Esophagus muscularis mucosa (tissue), 4 donors: Measurements from ENCODE around the gene RNASEH1.

Experiments used
- EP300 ChIP-seq: sonication (generic); formaldehyde crosslinking; IDR thresholded peaks from one replicate; pipeline ENCODE4 v1.6.1; 2017; ENCODE audit warnings: antibody characterized with exemption
- POLR2A ChIP-seq: fragments of 450-650 bp; IDR thresholded peaks from one replicate; pipeline ENCODE4 v1.6.1; 2017; ENCODE audit warnings: antibody characterized with exemption, moderate library complexity, mild to moderate bottlenecking, low read depth
- TF ChIP-seq, protein P1 (sequence below), 3 experiments: fragments of 200-600 bp in 2 of 3; fragments of 450-650 bp in 1 of 3; sonication (generic) in 2 of 3; IDR thresholded peaks; one replicate each; pipeline ENCODE4 v1.5.1; 2017 to 2019; ENCODE audit warnings: antibody characterized with exemption in 3 of 3, mild to moderate bottlenecking in 2 of 3, moderate library complexity in 1 of 3

DNA sequence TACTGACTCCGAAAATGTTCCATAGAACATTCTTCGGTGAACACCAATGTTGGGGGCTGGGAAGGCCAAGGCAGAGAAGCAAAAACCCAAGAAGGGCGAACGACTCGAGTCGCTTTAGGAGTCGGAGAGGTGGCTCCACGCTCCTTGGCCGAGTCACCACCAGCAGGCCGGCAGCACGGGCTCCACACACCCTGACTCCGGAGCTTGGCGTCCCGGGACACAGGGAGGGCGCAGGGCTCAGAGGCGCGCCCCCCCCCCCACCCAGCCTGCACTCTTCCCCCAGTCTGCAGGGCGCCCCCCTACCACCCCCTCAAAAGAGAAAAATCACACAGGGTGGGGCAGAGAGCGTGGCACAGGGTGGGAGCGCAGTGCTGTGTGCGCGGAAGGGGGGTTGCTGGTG, 31.3 kb downstream of the RNASEH1 start:
- TF ChIP-seq EP300, result no peak
- TF ChIP-seq, protein P1, sequence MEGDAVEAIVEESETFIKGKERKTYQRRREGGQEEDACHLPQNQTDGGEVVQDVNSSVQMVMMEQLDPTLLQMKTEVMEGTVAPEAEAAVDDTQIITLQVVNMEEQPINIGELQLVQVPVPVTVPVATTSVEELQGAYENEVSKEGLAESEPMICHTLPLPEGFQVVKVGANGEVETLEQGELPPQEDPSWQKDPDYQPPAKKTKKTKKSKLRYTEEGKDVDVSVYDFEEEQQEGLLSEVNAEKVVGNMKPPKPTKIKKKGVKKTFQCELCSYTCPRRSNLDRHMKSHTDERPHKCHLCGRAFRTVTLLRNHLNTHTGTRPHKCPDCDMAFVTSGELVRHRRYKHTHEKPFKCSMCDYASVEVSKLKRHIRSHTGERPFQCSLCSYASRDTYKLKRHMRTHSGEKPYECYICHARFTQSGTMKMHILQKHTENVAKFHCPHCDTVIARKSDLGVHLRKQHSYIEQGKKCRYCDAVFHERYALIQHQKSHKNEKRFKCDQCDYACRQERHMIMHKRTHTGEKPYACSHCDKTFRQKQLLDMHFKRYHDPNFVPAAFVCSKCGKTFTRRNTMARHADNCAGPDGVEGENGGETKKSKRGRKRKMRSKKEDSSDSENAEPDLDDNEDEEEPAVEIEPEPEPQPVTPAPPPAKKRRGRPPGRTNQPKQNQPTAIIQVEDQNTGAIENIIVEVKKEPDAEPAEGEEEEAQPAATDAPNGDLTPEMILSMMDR (IDR thresholded peaks at IDR 0.05), result no peak
- no peak for TF ChIP-seq POLR2A
